K562 (cell line): ENCODE data around the gene LYPD6B. TPM values are rescaled to one million over a fixed set of nuclear protein-coding genes. Genes with fewer than 3 reads are reported as not detected.

Experiments
- ATAC-seq: fragments of 200-7000 bp; cut with Tn5 transposase; 3 replicates; pipeline ENCODE4 v1.9.1; 2020; ENCODE audit warnings: moderate library complexity
- BruUV-seq: library from RNA; stranded (reverse); fragments of 400-500 nt; replicated peaks from 2 replicates; lab custom pipeline; 2021; lab: Mats Ljungman, UMichigan
- CTCF ChIA-PET: fragments of 300-600 bp; formaldehyde crosslinking; extraction: SDS; loops from one replicate; lab custom pipeline; 2021; ENCODE audit warnings: low intra/inter-chr PET ratio; lab: Yijun Ruan, JAX
- POLR2A ChIA-PET: fragments of 300-600, 350-650 bp; sonication (Branson Sonifier 250); formaldehyde crosslinking; extraction: SDS; loops from one replicate; lab custom pipeline; 2021; ENCODE audit warnings: antibody characterized with exemption, inconsistent platforms; lab: Yijun Ruan, JAX
- DNase-seq, 4 experiments: peaks; one replicate each; pipeline versions ENCODE4 v3.0.0 to v3.0.0-alpha.2; 2011 to 2018; ENCODE audit warnings: low spot score in 3 of 4, mixed read lengths in 3 of 4; ENCODE audit errors: extremely low read depth in 1 of 4
- FAIRE-seq: peaks from 2 replicates; lab custom pipeline; 2011; peaks lifted over from hg19 to GRCh38; lab: Jason Lieb, UNC
- H2AFZ ChIP-seq: 2 replicates; pipeline ENCODE4 v1.6.0; 2011; ENCODE audit warnings: low read depth, low read length, control low read depth, inconsistent platforms
- H3K27ac ChIP-seq: fragments of 200-600 bp; 3 replicates; pipeline ENCODE4 v1.8.0; 2011; ENCODE audit warnings: low read depth, mild to moderate bottlenecking, control low read depth, inconsistent platforms, low read length, moderate library complexity, mixed read lengths; ENCODE audit errors: extremely low read depth
- H3K27me3 ChIP-seq, 2 experiments: fragments of 300-600 bp in 1 of 2; 2 replicates in 1 of 2; 3 replicates in 1 of 2; pipeline versions ENCODE4 v1.6.0 to v1.8.0; 2011; ENCODE audit warnings: inconsistent platforms in 2 of 2, low read length in 2 of 2, mild to moderate bottlenecking in 1 of 2, mixed read lengths in 1 of 2, moderate library complexity in 1 of 2; ENCODE audit not compliant: control insufficient read depth in 2 of 2, insufficient read depth in 2 of 2
- H3K36me3 ChIP-seq: fragments of 300-600 bp; 3 replicates; pipeline ENCODE4 v1.8.0; 2011; ENCODE audit warnings: mild to moderate bottlenecking, low read length, inconsistent platforms; ENCODE audit not compliant: control insufficient read depth, insufficient read depth
- H3K4me1 ChIP-seq, 2 experiments: fragments of 200-600 bp in 1 of 2; replicated peaks in 1 of 2; 2 replicates in 1 of 2; 3 replicates in 1 of 2; pipeline versions ENCODE4 v1.5.1 to v1.8.0; 2011; ENCODE audit warnings: inconsistent platforms in 2 of 2, low read length in 2 of 2, mild to moderate bottlenecking in 1 of 2, mixed read lengths in 1 of 2, moderate library complexity in 1 of 2; ENCODE audit not compliant: control insufficient read depth in 2 of 2, insufficient read depth in 2 of 2
- H3K4me2 ChIP-seq: 2 replicates; pipeline ENCODE4 v1.6.1; 2011; ENCODE audit warnings: low read length, control low read depth, inconsistent platforms, mixed read lengths; ENCODE audit not compliant: insufficient read depth
- H3K4me3 ChIP-seq: fragments of 200-600 bp; sonication (generic), shearing (Covaris generic); 2 replicates; pipeline ENCODE4 v1.5.1; 2016; ENCODE audit warnings: control low read depth, inconsistent platforms
- H3K79me2 ChIP-seq: fragments of 200-600 bp; 3 replicates; pipeline ENCODE4 v1.8.0; 2011; ENCODE audit warnings: low read length, inconsistent platforms; ENCODE audit not compliant: control insufficient read depth, insufficient read depth
- H3K9ac ChIP-seq, 2 experiments: 2 replicates each; pipeline versions ENCODE4 v1.6.0 to v1.6.1; 2011; ENCODE audit warnings: low read depth in 2 of 2, low read length in 2 of 2, control low read depth in 1 of 2, inconsistent platforms in 1 of 2, mild to moderate bottlenecking in 1 of 2, mixed read lengths in 1 of 2; ENCODE audit not compliant: insufficient read depth in 1 of 2
- H3K9me1 ChIP-seq: one replicate; pipeline ENCODE4 v1.6.0; 2011; ENCODE audit warnings: inconsistent platforms, mild to moderate bottlenecking, low read length, moderate library complexity; ENCODE audit not compliant: control insufficient read depth, insufficient read depth
- H3K9me3 ChIP-seq: replicated peaks from 2 replicates; pipeline ENCODE4 v1.5.1; 2011; ENCODE audit warnings: low read depth, low read length, inconsistent platforms; ENCODE audit not compliant: control insufficient read depth, insufficient read depth
- H4K20me1 ChIP-seq: replicated peaks from 2 replicates; pipeline ENCODE4 v1.6.1; 2011; ENCODE audit warnings: low read length, inconsistent platforms, mixed read lengths; ENCODE audit not compliant: control insufficient read depth, insufficient read depth
- CBX2 ChIP-seq: fragments of 200-600 bp; sonication (generic); IDR thresholded peaks from one replicate; pipeline ENCODE4 v1.6.1; 2012; ENCODE audit warnings: mild to moderate bottlenecking, low read length, inconsistent platforms; ENCODE audit not compliant: insufficient read depth, poor library complexity, severe bottlenecking
- CHD4 ChIP-seq: fragments of 200-600 bp; sonication (generic); IDR thresholded peaks from 3 replicates; pipeline ENCODE4 v1.6.1; 2012; ENCODE audit warnings: low read depth, mild to moderate bottlenecking, mixed read lengths, low read length, inconsistent platforms; ENCODE audit not compliant: insufficient read depth, insufficient replicate concordance, poor library complexity, severe bottlenecking
- DDX20 ChIP-seq: fragments of 450-650 bp; IDR thresholded peaks from 2 replicates; pipeline ENCODE4 v1.6.1; 2016; ENCODE audit warnings: missing genetic modification characterization, low read depth, mild to moderate bottlenecking, missing compliant biosample characterization, moderate library complexity
- HIVEP1 ChIP-seq: fragments of 250-450 bp; sonication (Bioruptor Pico); IDR thresholded peaks from 2 replicates; pipeline ENCODE4 v1.4.0; 2020; ENCODE audit warnings: mild to moderate bottlenecking
- SREBF1 ChIP-seq: fragments of 150-350 bp; IDR thresholded peaks from 2 replicates; pipeline ENCODE4 v1.6.1; 2014; ENCODE audit warnings: antibody characterized with exemption, low read depth, low read length, borderline replicate concordance
- STAT6 ChIP-seq: sonication (generic); formaldehyde crosslinking; IDR thresholded peaks from 2 replicates; pipeline ENCODE4 v1.8.1; 2023; ENCODE audit warnings: mild to moderate bottlenecking, missing genetic modification reagents
- TFAP4 ChIP-seq: sonication (generic); formaldehyde crosslinking; IDR thresholded peaks from 2 replicates; pipeline ENCODE4 v1.8.0; 2022; ENCODE audit warnings: missing genetic modification reagents, mild to moderate bottlenecking, moderate library complexity, borderline replicate concordance
- TGIF2 ChIP-seq: sonication (generic); formaldehyde crosslinking; IDR thresholded peaks from 2 replicates; pipeline ENCODE4 v1.8.1; 2022; ENCODE audit warnings: mild to moderate bottlenecking, missing genetic modification reagents, moderate library complexity
- ZNF3 ChIP-seq: fragments of 250-450 bp; sonication (Bioruptor Pico); IDR thresholded peaks from 2 replicates; pipeline ENCODE4 v1.5.0; 2021; ENCODE audit warnings: mild to moderate bottlenecking, moderate library complexity
- WGBS: fragments of 100-300 bp; shearing (Covaris generic); methylation state at CpG from one replicate; pipeline ENCODE4 v1.1.6; 2016; ENCODE audit warnings: low coverage, mixed read lengths; ENCODE audit not compliant: insufficient coverage; ENCODE audit errors: missing lambda C conversion rate; 5-methylcytosine and 5-hydroxymethylcytosine counted together
- in situ Hi-C: fragments of 300-500 bp; cut with MboI; formaldehyde crosslinking; loops from 4 replicates; pipeline ENCODE4 v1.15.0; 2018; ENCODE audit warnings: inconsistent platforms, mixed read lengths
- intact Hi-C: fragments of 100-400 bp; cut with micrococcal nuclease; formaldehyde crosslinking; loops from 2 replicates; pipeline ENCODE4 v1.14.2; 2022
- polyA plus RNA-seq, 8 experiments: library from polyadenylated mRNA; depleted of rRNA in 4 of 8; stranded (reverse) in 5 of 8; unstranded in 3 of 8; fragments of >200 nt; fragmentation: Nextera tagmentation in 2 of 8; fragmentation: Illumina TruSeq in 1 of 8; extraction: Ambion mirVana in 2 of 8; extraction: Trizol in 1 of 8; gene quantifications; 2 replicates each; pipeline versions ENCODE4 v1.2.1 to v1.2.3, GENCODE V29; 2011 to 2014; ENCODE audit warnings: inconsistent platforms in 1 of 8, missing spikeins in 1 of 8
- total RNA-seq, 7 experiments: library from RNA; depleted of rRNA in 6 of 7; stranded (reverse); fragments of >200 nt in 6 of 7; fragmentation: Illumina TruSeq in 2 of 7; extraction: Trizol in 2 of 7; gene quantifications; 2 replicates each; pipeline versions ENCODE4 v1.2.1 to v1.2.3, GENCODE V29; 2011 to 2021; ENCODE audit warnings: low replicate concordance in 1 of 7
- TF ChIP-seq, protein P1 (sequence below): sonication (generic); formaldehyde crosslinking; IDR thresholded peaks from 2 replicates; pipeline ENCODE4 v1.8.1; 2023; ENCODE audit warnings: missing genetic modification reagents, mild to moderate bottlenecking, borderline replicate concordance
- TF ChIP-seq, protein P2 (sequence below): sonication (generic); formaldehyde crosslinking; IDR thresholded peaks from 2 replicates; pipeline ENCODE4 v1.9.0; 2022; ENCODE audit warnings: mild to moderate bottlenecking, missing genetic modification reagents
- TF ChIP-seq, protein P3 (sequence below): fragments of 250-450 bp; sonication (Bioruptor Pico); IDR thresholded peaks from 2 replicates; pipeline ENCODE4 v1.6.1; 2021; ENCODE audit warnings: mild to moderate bottlenecking

Gene LYPD6B
- total and polyA plus RNA-seq, 9 of the 15 experiments (the other 6 are each of a cell fraction or from before 2014, with no cell fraction given), result not detected

- ChIA-PET POLR2A (no interaction called here), CTCF (no interaction called here)
- BruUV-seq, result no TSS peak
- ATAC-seq (no peak), DNase-seq (no peak), FAIRE-seq (no peak)
- WGBS, result 1% methylated on average over 3 of the region's 3 CpGs
- H3K9ac ChIP-seq, result no peak overlapping the region
- in situ Hi-C loops, result no loop called here
- H3K9me3 ChIP-seq, result no peaks in the 10 kb centered on the region
- no peaks in the 10 kb centered on the region for H3K4me1 ChIP-seq
- H3K36me3 ChIP-seq, result no peaks in the 10 kb centered on the region
- H3K4me3 ChIP-seq, result no peak overlapping the region
- H3K27me3 ChIP-seq, result no peaks in the 10 kb centered on the region
- intact Hi-C loops, result no loop called here
- H3K79me2 ChIP-seq, result no peaks in the 10 kb centered on the region
- no peaks in the 10 kb centered on the region for H4K20me1 ChIP-seq
- no peaks in the 10 kb centered on the region for H3K9me1 ChIP-seq
- no peak overlapping the region for H2AFZ ChIP-seq
- no peak overlapping the region for H3K27ac ChIP-seq
- H3K4me2 ChIP-seq, result no peak overlapping the region
- TF ChIP-seq DDX20 (tag) (no peak), ZNF3 (no peak), SREBF1 (no peak), STAT6 (CRISPR knock-in tag) (no peak), CHD4 (no peak), TGIF2 (CRISPR knock-in tag) (no peak), TFAP4 (CRISPR knock-in tag) (no peak), HIVEP1 (CRISPR knock-in tag) (no peak), CBX2 (no peak)
- TF ChIP-seq, protein P1, sequence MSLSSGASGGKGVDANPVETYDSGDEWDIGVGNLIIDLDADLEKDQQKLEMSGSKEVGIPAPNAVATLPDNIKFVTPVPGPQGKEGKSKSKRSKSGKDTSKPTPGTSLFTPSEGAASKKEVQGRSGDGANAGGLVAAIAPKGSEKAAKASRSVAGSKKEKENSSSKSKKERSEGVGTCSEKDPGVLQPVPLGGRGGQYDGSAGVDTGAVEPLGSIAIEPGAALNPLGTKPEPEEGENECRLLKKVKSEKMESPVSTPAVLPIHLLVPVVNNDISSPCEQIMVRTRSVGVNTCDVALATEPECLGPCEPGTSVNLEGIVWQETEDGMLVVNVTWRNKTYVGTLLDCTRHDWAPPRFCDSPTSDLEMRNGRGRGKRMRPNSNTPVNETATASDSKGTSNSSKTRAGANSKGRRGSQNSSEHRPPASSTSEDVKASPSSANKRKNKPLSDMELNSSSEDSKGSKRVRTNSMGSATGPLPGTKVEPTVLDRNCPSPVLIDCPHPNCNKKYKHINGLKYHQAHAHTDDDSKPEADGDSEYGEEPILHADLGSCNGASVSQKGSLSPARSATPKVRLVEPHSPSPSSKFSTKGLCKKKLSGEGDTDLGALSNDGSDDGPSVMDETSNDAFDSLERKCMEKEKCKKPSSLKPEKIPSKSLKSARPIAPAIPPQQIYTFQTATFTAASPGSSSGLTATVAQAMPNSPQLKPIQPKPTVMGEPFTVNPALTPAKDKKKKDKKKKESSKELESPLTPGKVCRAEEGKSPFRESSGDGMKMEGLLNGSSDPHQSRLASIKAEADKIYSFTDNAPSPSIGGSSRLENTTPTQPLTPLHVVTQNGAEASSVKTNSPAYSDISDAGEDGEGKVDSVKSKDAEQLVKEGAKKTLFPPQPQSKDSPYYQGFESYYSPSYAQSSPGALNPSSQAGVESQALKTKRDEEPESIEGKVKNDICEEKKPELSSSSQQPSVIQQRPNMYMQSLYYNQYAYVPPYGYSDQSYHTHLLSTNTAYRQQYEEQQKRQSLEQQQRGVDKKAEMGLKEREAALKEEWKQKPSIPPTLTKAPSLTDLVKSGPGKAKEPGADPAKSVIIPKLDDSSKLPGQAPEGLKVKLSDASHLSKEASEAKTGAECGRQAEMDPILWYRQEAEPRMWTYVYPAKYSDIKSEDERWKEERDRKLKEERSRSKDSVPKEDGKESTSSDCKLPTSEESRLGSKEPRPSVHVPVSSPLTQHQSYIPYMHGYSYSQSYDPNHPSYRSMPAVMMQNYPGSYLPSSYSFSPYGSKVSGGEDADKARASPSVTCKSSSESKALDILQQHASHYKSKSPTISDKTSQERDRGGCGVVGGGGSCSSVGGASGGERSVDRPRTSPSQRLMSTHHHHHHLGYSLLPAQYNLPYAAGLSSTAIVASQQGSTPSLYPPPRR (CRISPR knock-in tag), result no peak
- TF ChIP-seq, protein P2, sequence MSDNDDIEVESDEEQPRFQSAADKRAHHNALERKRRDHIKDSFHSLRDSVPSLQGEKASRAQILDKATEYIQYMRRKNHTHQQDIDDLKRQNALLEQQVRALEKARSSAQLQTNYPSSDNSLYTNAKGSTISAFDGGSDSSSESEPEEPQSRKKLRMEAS (CRISPR knock-in tag), result no peak
- TF ChIP-seq, protein P3, sequence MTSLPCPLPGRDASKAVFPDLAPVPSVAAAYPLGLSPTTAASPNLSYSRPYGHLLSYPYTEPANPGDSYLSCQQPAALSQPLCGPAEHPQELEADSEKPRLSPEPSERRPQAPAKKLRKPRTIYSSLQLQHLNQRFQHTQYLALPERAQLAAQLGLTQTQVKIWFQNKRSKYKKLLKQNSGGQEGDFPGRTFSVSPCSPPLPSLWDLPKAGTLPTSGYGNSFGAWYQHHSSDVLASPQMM, result no peak
Observed at GRCh38 chr2:149080099-149080498, 41.6 kb downstream of the LYPD6B start.
